ENCODE measurements around the gene CARNS1.

- TF ChIP-seq POLR2AphosphoS5 (IDR thresholded peaks at IDR 0.05; ENCODE audit: low read depth) (no peak), CTCF (IDR thresholded peaks at IDR 0.05; ENCODE audit: insufficient read depth, low read length) (no peak), REST (IDR thresholded peaks at IDR 0.05; ENCODE audit: insufficient replicate concordance, low read depth) (no peak), SPI1 (IDR thresholded peaks at IDR 0.05; ENCODE audit: borderline replicate concordance, low read depth) (no peak)
Measured at GRCh38 chr11:67422891-67423290, 7.4 kb downstream of the CARNS1 start.

All from HL-60 (cell line).